ENCODE measurements around the gene KRTAP4-3. TPM values are rescaled to one million over a fixed set of nuclear protein-coding genes. Genes with fewer than 3 reads are reported as not detected.
"Not testable (repeated sequence)": the region's sequence is repeated elsewhere in the genome, so short reads cannot be mapped to it uniquely, and the experiment has no call there.

Gene KRTAP4-3
- not detected for total RNA-seq
- long read RNA-seq = 0 reads

- DNase-seq (ENCODE audit: missing footprints) (no peak), ATAC-seq (no peak)
- intact Hi-C loops (cut with DNase I) = no loop called here
Measured at GRCh38 chr17:41168121-41168520, at the start of gene KRTAP4-3. TSS of gene KRTAP4-3 (minus strand) at chr17:41168221. CDS start at chr17:41168172, 49 bp downstream.

- no peak for ATAC-seq
- intact Hi-C loops (cut with DNase I) = no loop called here
- DNase-seq (ENCODE audit: missing footprints) = no peak
Measured at GRCh38 chr17:41215681-41216080, 47.7 kb upstream of the KRTAP4-3 start.

GRCh38 chr17:41212524-41213169, 44.6 kb upstream of the KRTAP4-3 start:
- ATAC-seq (no peak), DNase-seq (ENCODE audit: missing footprints) (peak; percentile 48)
- intact Hi-C loops (cut with DNase I) = no loop called here

- intact Hi-C loops (cut with DNase I) = no loop called here
- no peak for ATAC-seq
- DNase-seq (ENCODE audit: missing footprints) = no peak
Measured at GRCh38 chr17:41211845-41212466, 43.9 kb upstream of the KRTAP4-3 start.

GRCh38 chr17:41199421-41200078, 31.5 kb upstream of the KRTAP4-3 start:
- intact Hi-C loops (cut with DNase I) = no loop called here
- no peak for DNase-seq (ENCODE audit: missing footprints)

GRCh38 chr17:41196068-41196467, 28.0 kb upstream of the KRTAP4-3 start:
- ATAC-seq (no peak), DNase-seq (ENCODE audit: missing footprints) (no peak)
- intact Hi-C loops (cut with DNase I) = no loop called here

More at GRCh38 chr17:41199421-41200078, 31.5 kb upstream of the KRTAP4-3 start:
- ATAC-seq = no peak

- ATAC-seq (no peak), DNase-seq (ENCODE audit: missing footprints) (no peak)
- intact Hi-C loops (cut with DNase I) = no loop called here
Measured at GRCh38 chr17:41190328-41190727, 22.3 kb upstream of the KRTAP4-3 start.

- ATAC-seq; intact Hi-C loops (cut with DNase I); DNase-seq (ENCODE audit: missing footprints): not testable (repeated sequence)
Measured at GRCh38 chr17:41189837-41190318, 21.9 kb upstream of the KRTAP4-3 start, which contains the start of gene KRTAP9-1. TSS of gene KRTAP9-1 (plus strand) at chr17:41189887. CDS start at chr17:41189887, 0 bp downstream.

- DNase-seq (ENCODE audit: missing footprints) = no peak
- no peak for ATAC-seq
- intact Hi-C loops (cut with DNase I) = no loop called here
Measured at GRCh38 chr17:41186872-41187271, 18.9 kb upstream of the KRTAP4-3 start.

GRCh38 chr17:41185001-41185400, 17.0 kb upstream of the KRTAP4-3 start:
- DNase-seq (ENCODE audit: missing footprints) = no peak
- intact Hi-C loops (cut with DNase I) = no loop called here
- no peak for ATAC-seq

- DNase-seq (ENCODE audit: missing footprints) (no peak), ATAC-seq (no peak)
- intact Hi-C loops (cut with DNase I) = no loop called here
Measured at GRCh38 chr17:41184480-41184961, 16.5 kb upstream of the KRTAP4-3 start, which contains the start of gene KRTAP4-1. TSS of gene KRTAP4-1 (minus strand) at chr17:41184911. CDS start at chr17:41184854, 57 bp downstream.

- ATAC-seq = no peak
- no peak for DNase-seq (ENCODE audit: missing footprints)
- intact Hi-C loops (cut with DNase I) = no loop called here
Measured at GRCh38 chr17:41178843-41179616, 11.0 kb upstream of the KRTAP4-3 start.

- DNase-seq (ENCODE audit: missing footprints) (no peak), ATAC-seq (no peak)
- intact Hi-C loops (cut with DNase I) = no loop called here
Measured at GRCh38 chr17:41178341-41178740, 10.3 kb upstream of the KRTAP4-3 start.

- intact Hi-C loops (cut with DNase I) = no loop called here
- DNase-seq (ENCODE audit: missing footprints) (no peak), ATAC-seq (no peak)
Measured at GRCh38 chr17:41177727-41178271, 9.8 kb upstream of the KRTAP4-3 start, which contains the start of gene KRTAP4-2. TSS of gene KRTAP4-2 (minus strand) at chr17:41178221. CDS start at chr17:41178164, 57 bp downstream.

GRCh38 chr17:41176744-41177387, 8.8 kb upstream of the KRTAP4-3 start:
- no peak for ATAC-seq
- intact Hi-C loops (cut with DNase I) = no loop called here
- DNase-seq (ENCODE audit: missing footprints) = no peak

GRCh38 chr17:41171886-41172285, 3.9 kb upstream of the KRTAP4-3 start:
- intact Hi-C loops (cut with DNase I) = no loop called here
- DNase-seq (ENCODE audit: missing footprints) = no peak
- no peak for ATAC-seq

- intact Hi-C loops (cut with DNase I) = no loop called here
- ATAC-seq = no peak
- no peak for DNase-seq (ENCODE audit: missing footprints)
Measured at GRCh38 chr17:41167561-41167960, 460 bp downstream of the KRTAP4-3 start.

- ATAC-seq (no peak), DNase-seq (ENCODE audit: missing footprints) (no peak)
- intact Hi-C loops (cut with DNase I) = no loop called here
Measured at GRCh38 chr17:41163828-41164227, 4.2 kb downstream of the KRTAP4-3 start.
